ENCODE results near the gene TDP1. TPM values are rescaled to one million over a fixed set of nuclear protein-coding genes. Genes with fewer than 3 reads are reported as not detected.

Gene TDP1
- total and polyA plus RNA-seq, 3 donors from 2014 or later = 37.0 to 55.2 (median 43.1) TPM

GRCh38 chr14:89956661-89957009 is 908 bp downstream of the TDP1 start:
- peak overlapping the region; percentile 74 to 86 for H3K27ac ChIP-seq
- no peak for DNase-seq
- H3K4me3 ChIP-seq = peak overlapping the region; percentile 83 to 91
- 22 to 30% methylated on average over 15 of the region's 15 CpGs for WGBS, 2 donors
- H3K27me3 ChIP-seq = no peaks in the 10 kb centered on the region
- H3K4me1 ChIP-seq = peaks cover 7% of the 10 kb centered on the region
- no peaks in the 10 kb centered on the region for H3K9me3 ChIP-seq
- intact Hi-C loops (cut with DNase I; ENCODE audit: low total_unique reads) = no loop called here
- TF ChIP-seq, protein P1, sequence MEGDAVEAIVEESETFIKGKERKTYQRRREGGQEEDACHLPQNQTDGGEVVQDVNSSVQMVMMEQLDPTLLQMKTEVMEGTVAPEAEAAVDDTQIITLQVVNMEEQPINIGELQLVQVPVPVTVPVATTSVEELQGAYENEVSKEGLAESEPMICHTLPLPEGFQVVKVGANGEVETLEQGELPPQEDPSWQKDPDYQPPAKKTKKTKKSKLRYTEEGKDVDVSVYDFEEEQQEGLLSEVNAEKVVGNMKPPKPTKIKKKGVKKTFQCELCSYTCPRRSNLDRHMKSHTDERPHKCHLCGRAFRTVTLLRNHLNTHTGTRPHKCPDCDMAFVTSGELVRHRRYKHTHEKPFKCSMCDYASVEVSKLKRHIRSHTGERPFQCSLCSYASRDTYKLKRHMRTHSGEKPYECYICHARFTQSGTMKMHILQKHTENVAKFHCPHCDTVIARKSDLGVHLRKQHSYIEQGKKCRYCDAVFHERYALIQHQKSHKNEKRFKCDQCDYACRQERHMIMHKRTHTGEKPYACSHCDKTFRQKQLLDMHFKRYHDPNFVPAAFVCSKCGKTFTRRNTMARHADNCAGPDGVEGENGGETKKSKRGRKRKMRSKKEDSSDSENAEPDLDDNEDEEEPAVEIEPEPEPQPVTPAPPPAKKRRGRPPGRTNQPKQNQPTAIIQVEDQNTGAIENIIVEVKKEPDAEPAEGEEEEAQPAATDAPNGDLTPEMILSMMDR (IDR thresholded peaks at IDR 0.05) = no peak
- TF ChIP-seq POLR2A (IDR thresholded peaks at IDR 0.05) = no peak
- no peaks in the 10 kb centered on the region for H3K36me3 ChIP-seq (ENCODE audit: low read depth, missing control alignments)

GRCh38 chr14:89957376-89957775 is 1.6 kb downstream of the TDP1 start:
- H3K27me3 ChIP-seq = no peaks in the 10 kb centered on the region
- 38 to 54% methylated on average over 1 of the region's 1 CpG for WGBS, 2 donors
- no peak for TF ChIP-seq POLR2A (IDR thresholded peaks at IDR 0.05)
- TF ChIP-seq, protein P1 (IDR thresholded peaks at IDR 0.05) = no peak
- peaks cover 7% of the 10 kb centered on the region for H3K4me1 ChIP-seq
- peak overlapping the region in 1 of 2 donors; percentile 83 for H3K4me3 ChIP-seq
- H3K27ac ChIP-seq = no peak overlapping the region
- DNase-seq = no peak
- intact Hi-C loops (cut with DNase I; ENCODE audit: low total_unique reads) = no loop called here
- no peaks in the 10 kb centered on the region for H3K9me3 ChIP-seq
- H3K36me3 ChIP-seq (ENCODE audit: low read depth, missing control alignments) = no peaks in the 10 kb centered on the region

DNA sequence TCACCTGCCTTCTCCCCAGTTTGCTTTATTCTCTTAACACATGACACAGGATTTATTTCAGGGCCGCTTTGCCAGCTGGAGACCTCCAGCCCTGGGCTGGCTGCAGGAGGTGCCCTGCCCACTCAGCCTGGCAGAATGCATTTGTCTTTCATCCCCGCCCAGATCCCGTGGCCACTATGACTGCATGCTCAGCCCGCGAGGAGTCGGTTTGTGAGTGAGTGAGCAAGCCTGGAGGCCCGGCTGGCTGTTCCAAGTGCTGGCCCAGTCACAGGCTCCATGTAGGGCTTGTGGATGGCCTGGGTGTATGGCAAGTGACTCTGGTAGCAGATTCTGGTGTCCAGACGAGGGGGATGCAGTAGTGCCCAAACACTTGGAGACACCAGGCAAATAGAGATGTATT is 2.1 kb downstream of the TDP1 start:
- no peak overlapping the region for H3K27ac ChIP-seq
- H3K4me3 ChIP-seq = no peak overlapping the region
- intact Hi-C loops (cut with DNase I; ENCODE audit: low total_unique reads) = no loop called here
- H3K4me1 ChIP-seq = peaks cover 7% of the 10 kb centered on the region
- DNase-seq = no peak
- 97 to 98% methylated on average over 8 of the region's 8 CpGs for WGBS, 2 donors
- H3K27me3 ChIP-seq = no peaks in the 10 kb centered on the region
- TF ChIP-seq, protein P1 (IDR thresholded peaks at IDR 0.05) = no peak
- no peak for TF ChIP-seq POLR2A (IDR thresholded peaks at IDR 0.05)
- no peaks in the 10 kb centered on the region for H3K9me3 ChIP-seq
- no peaks in the 10 kb centered on the region for H3K36me3 ChIP-seq (ENCODE audit: low read depth, missing control alignments)

DNA sequence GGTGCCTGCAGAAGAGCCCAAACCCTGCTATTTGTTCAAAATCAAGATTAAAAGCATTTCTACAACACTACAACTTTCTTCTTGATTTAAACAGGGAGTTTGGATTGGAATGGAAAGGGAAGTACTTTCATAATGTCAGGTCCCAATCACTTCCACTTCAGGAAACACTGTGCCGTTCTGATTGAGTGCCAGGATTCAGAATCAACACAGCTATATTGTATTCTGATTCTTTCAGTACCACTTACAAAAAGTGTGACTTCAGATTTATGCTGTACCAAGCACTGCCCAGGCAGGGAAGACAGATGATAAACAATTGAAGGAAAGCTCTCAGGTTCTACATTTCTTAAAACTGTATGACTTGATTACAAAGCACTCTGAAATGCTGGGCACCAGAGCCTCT is 3.2 kb downstream of the TDP1 start:
- Histone ChIP-seq H3K4me1 (peaks cover 7% of the 10 kb centered on the region), H3K9me3 (no peaks in the 10 kb centered on the region), H3K36me3 (ENCODE audit: low read depth, missing control alignments) (no peaks in the 10 kb centered on the region), H3K4me3 (no peak overlapping the region), H3K27ac (no peak overlapping the region), H3K27me3 (no peaks in the 10 kb centered on the region)
- WGBS, 2 donors = 81 to 97% methylated on average over 1 of the region's 1 CpG
- intact Hi-C loops (cut with DNase I; ENCODE audit: low total_unique reads) = no loop called here
- no peak for DNase-seq
- no peak for TF ChIP-seq POLR2A (IDR thresholded peaks at IDR 0.05)
- TF ChIP-seq, protein P1 (IDR thresholded peaks at IDR 0.05) = no peak

DNA sequence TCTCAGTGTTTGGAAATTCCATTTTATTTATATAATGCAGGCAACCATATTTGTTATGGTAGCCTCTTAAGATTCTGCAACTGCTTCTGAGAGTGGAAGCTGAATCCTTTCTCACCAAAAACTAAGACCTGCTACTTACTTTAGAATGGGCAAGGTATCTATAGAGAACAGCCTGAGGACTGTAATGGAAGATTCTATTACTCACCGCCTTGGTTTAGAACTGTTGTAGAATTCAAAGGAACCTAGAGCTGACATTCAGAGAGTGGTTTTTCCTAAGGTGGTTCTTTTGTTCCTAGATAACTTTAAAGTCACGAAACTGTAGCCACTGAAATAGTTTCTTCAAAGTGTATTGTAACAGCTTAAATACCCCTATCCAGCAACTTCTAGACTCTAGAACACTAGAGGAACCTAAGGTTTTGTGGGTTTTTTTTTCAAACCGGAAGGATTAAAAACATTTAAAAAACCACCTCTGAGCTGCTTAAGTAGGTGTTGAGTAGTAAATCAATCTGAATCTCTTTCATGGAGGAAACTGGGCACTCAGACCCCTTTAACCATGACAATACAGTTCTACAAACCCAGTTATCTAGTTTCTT is 4.2 kb downstream of the TDP1 start:
- Histone ChIP-seq H3K27ac (no peak overlapping the region), H3K4me1 (peaks cover 7% of the 10 kb centered on the region), H3K4me3 (no peak overlapping the region), H3K9me3 (no peaks in the 10 kb centered on the region), H3K36me3 (ENCODE audit: low read depth, missing control alignments) (no peaks in the 10 kb centered on the region), H3K27me3 (no peaks in the 10 kb centered on the region)
- 87 to 89% methylated on average over 3 of the region's 3 CpGs for WGBS, 2 donors
- intact Hi-C loops (cut with DNase I; ENCODE audit: low total_unique reads) = no loop called here
- no peak for TF ChIP-seq POLR2A (IDR thresholded peaks at IDR 0.05)
- TF ChIP-seq, protein P1 (IDR thresholded peaks at IDR 0.05) = no peak
- DNase-seq = no peak
